Activated T-cell treated with anti-CD3 and anti-CD28 coated beads for 24 hours (primary cell): Measurements from ENCODE around the gene EYS.

Source experiments
- DNase-seq: peaks from one replicate; pipeline ENCODE4 v3.0.0-alpha.2; 2020; ENCODE audit warnings: low read depth

The EYS gene

GRCh38 chr6:64817525-64817924, 889.5 kb downstream of the EYS start:
- DNase-seq = no peak

DNA sequence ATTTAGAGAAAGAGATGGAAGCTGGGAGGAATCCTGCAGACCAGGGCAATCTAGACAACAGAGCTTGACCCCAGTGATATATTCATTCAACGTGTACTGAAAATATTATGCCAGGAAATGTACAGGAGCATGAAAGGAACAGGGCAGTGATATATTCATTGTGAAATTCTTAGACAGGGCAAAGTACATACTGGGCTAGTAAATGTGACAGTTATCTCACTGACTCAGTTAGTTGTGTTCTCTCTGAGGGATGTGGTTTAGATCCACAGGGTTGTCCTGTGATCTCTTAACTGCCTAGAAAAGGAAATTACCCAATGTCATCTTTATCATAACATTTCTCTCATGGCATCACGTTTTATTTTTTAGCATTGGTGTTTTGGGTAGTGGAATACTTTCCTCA, 891.3 kb downstream of the EYS start:
- DNase-seq = no peak

DNA sequence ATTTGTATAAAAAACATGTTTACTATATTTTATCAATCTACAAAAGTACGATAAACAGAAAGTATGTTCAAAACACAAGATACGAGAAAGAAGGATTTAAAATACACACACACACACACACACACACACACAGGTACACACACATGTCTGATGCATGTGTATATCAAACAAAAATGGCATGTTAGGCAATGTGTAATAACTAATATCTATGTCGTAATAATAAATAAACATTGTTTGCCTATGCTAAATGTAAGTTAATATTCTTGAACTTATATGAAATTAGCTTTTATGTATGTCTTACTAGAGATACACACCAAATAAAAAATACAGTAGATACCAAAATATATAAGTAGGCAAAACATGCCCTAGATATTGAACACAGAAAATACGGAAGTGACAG, 894.9 kb downstream of the EYS start:
- DNase-seq = no peak

DNA sequence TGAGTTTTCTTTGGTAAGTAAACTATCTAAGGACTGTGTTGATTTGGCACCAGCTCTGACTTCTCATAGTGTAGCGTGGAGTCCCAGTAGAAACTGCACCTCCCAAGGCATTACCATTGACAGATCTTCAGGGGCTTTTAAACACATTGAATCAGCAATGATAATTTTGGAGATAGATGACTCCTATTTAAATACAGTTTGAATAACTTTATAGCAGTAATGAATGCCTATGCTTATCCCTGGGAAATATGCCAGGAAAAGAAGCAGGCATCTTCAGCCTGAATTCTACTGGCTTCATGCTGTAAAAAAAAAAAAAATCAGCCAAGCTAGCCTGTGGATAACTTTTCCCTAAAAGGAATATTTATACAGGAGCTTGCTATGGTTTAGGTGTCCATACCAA, 895.9 kb downstream of the EYS start:
- no peak for DNase-seq

- DNase-seq = no peak
Observed at GRCh38 chr6:64807785-64808184, 899.2 kb downstream of the EYS start.

- no peak for DNase-seq
Observed at GRCh38 chr6:64803470-64804166, 903.4 kb downstream of the EYS start.

GRCh38 chr6:64792534-64792933, 914.5 kb downstream of the EYS start:
- DNase-seq = no peak

GRCh38 chr6:64789476-64789875, 917.5 kb downstream of the EYS start:
- DNase-seq = no peak

DNA sequence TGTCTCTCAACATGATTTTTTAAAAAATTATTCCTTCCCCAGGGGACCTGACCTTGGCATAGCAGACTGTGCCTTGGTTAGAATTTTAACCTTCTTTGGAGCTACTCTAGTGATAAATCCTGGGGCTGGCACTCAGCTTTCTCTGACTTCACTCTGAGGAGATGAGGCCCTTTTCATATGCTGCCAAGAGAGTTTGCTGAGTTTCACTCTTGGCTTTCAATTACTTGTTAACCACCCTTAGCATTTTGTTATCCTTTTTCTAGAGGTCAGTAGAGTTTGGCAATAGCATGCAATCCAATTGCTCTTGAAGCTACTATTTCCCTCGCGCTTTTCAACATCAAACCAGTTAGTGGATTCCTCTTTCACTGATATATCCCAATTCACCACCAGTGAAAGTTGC, 920.3 kb downstream of the EYS start:
- DNase-seq = no peak

GRCh38 chr6:64782877-64783276, 924.1 kb downstream of the EYS start:
- DNase-seq = no peak

DNA sequence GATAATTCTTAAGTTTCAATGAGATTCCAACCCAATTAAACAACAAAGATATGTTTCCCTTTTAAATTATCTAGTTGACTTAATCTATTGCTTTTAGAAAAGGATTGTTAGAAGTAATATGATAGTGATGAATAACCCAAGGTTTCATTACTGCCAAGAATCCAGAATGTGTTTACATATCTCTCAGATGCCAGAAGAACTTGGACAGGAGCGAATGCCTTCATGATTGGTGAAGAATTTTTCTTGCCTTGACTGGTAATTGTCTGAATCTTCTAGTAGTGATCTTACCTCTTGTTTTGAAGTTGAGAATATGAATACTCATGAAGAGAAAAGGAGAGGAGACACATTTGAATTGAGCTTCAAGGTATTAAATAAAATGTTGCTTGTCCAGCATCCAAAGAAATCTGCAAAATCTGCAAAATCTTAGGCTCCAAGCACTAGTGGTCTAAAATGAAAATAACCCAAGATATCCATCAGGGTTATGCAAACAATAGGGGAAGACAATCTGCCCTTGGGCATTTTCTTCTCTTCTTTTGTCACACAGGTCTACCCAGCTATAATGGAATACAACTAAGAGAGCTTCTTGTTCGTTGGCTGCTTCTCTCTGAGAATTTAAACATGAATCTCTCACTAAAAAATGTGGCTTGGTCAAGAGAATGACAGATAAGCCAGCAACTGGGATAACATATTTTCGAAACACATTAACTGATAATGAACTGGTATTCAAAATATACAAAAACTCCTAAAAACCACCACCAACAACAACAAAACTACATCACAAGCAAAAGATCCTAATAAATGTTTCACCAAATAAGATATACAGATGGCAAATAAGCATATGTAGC, 928.9 kb downstream of the EYS start:
- DNase-seq = no peak

DNA sequence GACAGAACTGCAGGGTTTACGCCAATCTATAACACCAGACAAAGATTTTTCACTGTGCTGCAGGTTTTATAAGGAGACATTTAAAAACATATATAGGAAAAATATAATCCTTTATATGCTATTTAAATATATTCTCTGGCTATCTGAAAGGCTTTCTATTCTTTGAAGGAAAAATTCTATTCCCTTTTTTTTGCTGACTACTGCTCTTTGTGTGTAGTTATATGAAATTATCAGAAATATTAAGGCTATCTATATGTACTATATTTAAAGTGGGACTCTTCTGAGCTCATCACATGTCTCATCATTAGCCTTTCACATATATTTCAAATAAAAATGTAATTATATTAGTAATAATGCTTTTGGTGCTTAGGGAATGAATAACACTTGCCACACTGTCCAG, 930.7 kb downstream of the EYS start:
- no peak for DNase-seq

DNA sequence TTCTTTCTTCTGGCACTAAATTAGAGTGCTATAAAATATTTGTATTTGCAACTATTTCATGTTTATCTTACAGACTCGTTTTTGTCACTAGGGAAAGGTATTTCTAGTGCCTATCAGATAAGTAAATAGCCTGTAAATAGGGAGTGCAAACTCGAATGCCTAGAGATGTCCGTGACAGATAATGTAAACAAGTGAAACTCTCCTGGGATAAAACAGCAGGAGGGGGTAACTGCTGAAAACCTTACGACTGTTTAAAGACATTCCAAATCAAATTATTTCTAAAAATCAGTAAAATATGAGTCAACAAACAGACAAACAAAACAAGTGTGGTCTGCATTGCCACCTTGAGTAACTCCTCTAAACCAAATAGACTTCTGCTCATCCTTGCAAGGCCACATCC, 932.1 kb downstream of the EYS start:
- no peak for DNase-seq

- DNase-seq = no peak
Observed at GRCh38 chr6:64750910-64751309, 956.1 kb downstream of the EYS start.

- DNase-seq = no peak
Observed at GRCh38 chr6:64737418-64737817, 969.6 kb downstream of the EYS start.

DNA sequence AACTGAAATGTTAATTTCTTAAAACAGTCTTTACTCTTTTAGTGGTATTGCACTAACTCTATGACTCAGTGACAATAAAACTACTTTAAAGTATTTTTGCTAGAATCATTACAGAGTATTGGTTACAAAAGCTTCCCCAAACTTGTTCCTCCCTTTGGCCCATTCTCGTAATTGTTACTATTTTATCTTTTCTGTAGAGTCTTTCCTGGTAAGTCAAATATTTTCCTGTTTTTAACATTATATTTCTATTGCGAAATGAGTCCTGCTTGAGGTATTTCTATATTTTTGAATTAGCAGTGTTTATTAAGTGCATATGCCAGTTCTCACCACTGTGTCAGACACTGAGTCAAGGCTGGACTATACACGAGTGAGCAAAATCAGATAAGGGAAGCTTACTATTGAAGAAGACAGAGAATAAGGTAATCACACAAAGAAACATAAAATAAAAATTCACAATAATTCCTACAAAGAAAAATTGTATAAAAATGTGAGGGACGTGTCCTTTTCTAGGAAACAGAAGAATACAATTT, 970.5 kb downstream of the EYS start:
- no peak for DNase-seq

DNA sequence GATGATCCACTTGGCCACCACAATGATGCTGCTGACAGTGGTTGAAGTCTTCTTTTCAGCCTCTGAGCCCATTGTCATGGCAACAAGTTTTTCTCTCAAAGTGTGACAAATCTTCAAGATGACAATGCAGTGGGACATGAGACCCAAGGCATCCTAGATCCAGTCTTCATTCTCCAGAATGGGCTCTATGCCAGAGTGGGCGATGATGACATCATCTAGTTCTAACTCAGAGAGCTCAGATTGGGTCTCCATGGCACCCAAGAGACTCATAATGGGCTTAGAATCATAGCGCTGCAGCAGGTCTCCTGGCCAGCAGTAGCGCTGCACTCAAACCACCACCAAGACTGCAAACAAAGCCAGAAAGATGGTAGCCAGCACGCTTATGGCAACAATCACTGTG, 973.6 kb downstream of the EYS start:
- no peak for DNase-seq

DNA sequence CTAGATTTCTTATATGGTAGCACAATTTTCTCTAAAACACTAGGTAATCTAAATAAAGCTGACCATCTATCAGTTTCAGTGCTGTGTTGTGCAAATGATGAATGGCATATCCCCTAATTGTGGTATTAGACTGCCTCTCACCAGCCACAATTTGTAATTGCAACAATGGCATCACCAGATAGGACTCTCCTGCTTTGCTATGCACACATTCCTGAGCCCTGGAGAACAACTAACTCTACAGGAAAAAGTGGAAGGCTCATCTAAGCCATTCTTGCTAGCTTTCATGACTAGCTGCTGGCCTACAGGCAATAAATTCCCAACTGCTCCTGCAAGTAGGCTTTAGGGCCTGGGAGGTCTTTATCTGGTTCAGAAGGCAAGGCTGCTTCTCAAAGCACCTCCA, 974.1 kb downstream of the EYS start:
- no peak for DNase-seq

GRCh38 chr6:64729522-64729921, 977.5 kb downstream of the EYS start:
- DNase-seq = no peak

GRCh38 chr6:64727075-64727474, 980.0 kb downstream of the EYS start:
- no peak for DNase-seq

DNA sequence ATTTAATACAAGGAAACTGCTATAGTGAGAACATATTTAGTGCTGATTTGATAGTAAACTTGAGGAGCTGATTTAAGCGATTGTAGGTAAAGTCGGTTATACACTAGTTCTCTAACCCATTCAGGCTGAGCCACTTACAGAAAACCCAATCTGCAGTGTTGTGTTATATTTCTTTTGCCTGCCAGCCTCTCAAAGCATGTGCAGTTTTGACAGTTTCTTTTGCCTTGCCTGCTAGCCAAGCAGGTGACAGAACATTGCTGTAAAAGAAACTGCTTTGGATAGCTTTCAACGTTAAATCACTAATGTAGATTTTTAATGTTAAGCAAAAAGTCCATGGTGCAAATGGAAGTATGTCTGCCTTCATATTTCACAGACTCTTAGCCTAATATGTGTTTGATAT, 982.9 kb downstream of the EYS start:
- no peak for DNase-seq

GRCh38 chr6:64723327-64724058, 983.5 kb downstream of the EYS start:
- no peak for DNase-seq

GRCh38 chr6:64721865-64722264, 985.2 kb downstream of the EYS start:
- DNase-seq = no peak
